NCI-H1092 treated with DMSO at 0.1 percent for 48 hours (cell line): ENCODE measurements around the gene WNT9A.

Experiments used
- DNase-seq: peaks from one replicate; lab custom pipeline; 2025; lab: John Stamatoyannopoulos, UW

WNT9A gene

GRCh38 chr1:227897704-227898438 lies 49.9 kb downstream of the WNT9A start:
- no peak for DNase-seq

DNA sequence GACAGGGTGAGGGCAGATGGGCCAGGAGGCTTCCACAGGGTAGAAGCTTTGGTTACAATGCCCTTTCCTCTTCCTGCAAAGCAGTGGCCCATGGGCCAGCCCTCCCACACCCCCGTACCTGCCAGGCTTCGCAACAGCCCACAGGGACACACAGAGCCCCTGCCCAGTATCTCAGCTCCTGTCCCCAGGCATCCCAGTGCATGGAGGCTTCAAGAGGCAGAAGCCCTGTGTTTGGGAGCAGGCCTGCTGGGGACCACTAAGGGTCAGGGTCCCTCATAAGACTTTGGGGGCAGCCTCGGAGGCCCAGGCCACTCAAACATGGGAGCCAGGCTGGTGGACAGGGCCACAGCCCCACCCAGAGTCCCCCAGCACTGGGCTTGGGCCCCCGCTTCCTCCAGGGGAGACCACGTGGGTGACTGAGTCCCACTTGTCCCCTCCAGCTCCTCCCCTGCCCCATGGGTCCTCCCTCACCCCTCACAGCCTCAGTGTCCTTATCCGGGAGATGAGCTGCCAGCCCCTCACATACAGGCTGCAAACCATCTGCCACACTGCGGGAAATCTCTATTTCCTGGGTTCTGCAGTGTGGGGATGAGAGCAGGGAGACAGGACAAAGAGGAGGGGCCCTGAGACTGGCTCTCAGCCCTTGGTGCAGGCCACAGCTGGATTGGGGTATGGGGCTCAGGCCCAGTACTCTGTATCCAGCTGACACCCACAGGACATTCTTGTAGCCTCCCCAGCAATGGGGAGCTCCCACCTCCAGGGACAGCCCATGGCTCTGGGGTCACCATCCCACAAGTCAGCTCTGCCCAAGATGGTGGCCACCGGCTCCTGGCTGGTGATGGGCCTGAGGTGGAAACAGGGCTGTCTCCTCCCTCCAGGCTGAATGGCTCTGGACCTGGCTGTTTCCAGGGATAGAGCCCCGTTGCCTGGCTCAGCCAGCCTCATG lies 50.7 kb downstream of the WNT9A start:
- no peak for DNase-seq

DNA sequence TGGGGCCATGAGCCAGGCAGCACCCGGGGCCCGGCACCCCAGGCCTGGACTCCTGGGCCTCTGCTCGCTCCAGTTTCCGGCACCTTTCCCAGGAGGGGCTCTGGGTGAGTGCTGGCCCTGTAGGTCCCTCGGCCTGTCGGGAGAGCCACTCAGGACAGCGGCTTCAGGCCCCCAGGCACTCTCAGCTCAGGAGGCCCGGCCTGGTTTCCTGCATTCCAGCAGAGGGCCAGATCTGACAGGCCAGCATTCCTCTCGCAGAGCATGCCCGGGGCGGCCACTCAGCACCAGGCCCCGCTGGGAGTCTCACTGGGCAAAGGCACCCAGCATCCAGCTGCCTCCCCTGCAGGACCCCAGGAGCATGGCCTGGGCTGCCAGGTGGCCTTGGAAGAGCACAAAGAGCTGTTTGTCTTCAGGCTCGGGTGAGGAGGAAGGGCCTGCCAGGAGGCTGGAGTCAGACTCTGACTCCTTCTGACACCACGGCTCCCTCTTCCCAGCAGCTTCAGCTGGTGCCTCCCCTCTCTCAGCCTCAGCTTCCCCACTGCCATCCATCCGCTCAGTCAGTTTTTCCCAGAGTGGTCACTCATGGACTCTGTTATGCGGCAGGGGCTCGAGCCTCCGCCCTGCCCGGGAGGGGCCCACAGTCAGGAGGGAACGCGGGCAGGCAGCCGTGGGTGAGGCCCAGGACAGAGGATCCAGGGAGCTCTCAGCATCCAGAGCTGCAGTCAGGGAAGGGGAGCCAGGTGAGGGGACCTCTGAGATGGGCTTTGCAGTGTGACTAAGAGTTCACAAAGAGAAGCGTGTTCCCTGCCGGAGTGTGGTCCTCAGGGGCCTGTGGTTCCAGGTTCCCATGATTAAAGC lies 51.7 kb downstream of the WNT9A start:
- DNase-seq = no peak

DNA sequence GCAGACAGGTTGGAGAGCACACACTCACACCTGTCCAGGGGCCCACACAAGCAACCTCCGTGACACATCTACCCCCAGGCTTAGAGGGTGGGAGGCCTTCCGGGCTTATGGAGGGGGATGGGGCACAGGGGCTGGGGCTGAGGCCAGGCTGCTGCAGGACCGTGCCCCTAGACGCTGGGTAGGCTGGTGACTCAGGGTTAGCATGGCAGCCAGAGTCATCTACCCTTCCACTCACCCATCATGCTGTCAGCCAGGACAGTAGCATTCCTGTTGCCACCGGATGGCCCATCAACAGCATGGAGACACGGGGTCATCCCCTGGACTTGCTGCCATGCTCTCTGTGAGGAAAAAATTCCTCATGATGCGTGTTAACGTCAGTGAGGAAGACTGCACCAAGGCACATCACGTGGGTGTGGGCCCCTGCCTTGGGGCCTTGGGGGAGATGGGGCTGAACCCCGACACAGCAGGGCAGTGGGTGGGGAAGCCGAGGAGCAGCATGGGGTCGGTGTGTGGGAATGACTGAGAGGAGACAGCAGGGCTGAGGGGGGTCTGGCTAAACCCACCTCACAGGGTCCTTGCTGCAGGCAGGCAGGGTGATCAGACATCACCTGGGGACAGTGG lies 52.8 kb downstream of the WNT9A start:
- no peak for DNase-seq

DNA sequence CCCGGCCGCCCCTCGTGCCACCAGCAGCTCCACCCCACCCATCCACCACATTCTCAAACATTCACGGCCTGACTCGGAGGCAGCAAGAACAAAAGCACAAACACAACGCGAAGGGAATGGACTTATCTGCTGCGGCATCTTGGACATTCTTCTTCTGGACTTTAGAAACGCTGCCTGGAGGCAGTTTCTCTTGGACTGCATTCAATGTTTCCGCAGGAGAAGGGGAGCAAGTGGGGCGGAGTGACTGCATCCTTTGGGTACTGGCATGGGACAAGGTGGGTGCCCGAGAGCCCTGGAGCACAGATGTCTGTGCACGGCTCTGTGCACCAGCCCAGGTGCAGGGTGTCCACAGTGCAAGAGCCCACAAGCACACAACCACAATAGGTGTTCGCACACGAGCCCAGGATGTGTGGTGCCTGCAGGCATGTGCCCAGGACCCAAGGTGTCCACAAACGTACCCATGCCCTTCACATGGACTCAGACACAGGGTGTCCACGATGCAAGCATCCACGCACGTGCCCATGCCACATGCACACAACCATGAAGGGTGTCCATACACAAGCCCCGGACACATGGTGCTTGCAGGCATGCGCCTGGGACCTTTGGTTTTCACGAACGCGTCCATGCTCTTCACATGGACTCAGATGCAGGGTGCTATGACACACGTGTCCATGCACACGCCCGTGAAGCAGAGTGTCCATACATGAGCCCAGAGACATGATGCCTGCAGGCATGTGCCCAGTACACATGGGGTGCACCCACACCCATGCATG lies 53.6 kb downstream of the WNT9A start:
- DNase-seq = no peak

DNA sequence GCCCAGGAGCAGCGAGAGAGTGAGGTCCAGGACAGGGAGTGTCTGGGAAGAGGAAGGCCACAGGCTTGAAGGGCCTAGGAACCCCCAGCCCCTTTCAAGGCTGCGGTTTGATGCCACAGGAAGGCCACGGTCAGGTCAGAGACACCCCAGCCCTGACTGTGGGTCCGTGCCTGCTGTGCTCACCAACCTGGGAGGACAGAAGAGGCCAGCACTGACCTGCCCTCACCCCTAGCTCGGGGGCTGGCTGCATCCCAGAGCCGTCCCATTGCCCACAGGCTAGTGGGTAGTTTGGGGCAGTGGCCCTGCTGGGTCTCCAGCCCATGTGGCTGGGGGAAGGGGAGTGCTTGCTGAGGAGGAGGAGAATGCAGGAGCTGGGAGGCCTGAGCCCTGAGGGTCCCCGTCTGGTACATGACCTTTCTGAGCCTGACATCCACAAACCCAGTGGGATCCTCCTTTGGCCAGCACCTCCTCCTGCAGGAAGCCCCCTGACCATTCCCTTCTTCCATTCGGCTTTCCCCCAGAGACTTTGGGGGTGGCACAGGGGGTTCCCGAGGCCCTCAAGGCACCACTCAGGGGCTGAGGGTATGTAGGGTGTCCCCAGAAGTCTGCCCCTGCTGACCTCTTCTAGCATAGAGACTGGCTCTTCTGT lies 54.3 kb downstream of the WNT9A start:
- DNase-seq = no peak

- no peak for DNase-seq
Measured at GRCh38 chr1:227892489-227893299, 55.0 kb downstream of the WNT9A start.

DNA sequence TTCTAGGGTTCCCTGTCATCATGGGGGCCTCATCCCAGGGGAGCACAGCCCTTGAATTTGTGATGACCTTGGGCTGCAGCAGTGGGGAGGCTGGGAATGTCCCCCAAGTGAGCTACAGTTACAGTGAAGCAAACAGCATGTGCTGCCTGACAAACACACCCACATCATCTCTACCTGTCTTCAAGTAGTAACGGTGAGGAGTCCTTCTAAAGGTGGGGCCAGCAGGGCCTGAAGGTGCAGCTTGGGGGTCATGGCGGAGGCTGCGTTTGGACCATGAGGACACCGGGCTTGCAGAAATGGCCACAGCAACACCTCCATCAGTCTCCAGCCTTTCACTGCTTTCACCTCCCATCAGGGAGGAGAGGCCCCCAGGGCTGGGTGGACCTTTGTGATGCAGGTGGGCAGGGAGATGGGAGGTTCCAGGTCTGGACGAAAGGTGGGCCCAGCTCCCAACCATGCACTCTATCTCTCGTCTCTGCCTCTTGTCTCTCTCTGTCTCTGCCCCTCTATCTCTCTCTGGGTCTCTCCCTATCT lies 55.7 kb downstream of the WNT9A start:
- no peak for DNase-seq

- DNase-seq = no peak
Measured at GRCh38 chr1:227891223-227891954, 56.3 kb downstream of the WNT9A start.

GRCh38 chr1:227890451-227891222 lies 57.1 kb downstream of the WNT9A start:
- DNase-seq = no peak

DNA sequence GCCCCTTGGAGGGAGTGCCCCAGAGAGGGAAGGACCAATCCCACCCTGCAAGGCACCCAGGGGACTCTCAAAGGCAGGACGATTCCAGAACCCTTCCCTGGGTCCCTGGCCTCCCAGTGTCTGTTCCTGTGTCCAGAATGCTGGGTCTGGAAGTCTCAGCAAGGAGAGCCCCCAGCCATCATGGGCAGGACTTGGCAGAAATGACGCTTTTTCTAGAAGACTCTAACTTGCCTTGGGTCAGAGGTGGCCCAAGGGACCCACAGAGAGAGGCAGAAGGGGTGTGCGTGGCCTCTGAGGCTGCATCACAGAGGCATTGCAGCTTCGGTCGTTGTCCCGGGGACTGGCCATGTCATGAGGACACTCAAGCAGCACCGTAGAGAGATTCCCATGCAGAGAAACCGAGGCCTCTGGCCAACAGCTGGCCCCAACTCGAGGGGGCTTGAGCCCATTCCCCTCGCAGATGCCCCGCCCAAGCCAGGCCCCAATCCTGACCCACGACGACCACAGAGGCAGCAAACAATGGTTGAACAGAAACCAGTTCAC lies 57.8 kb downstream of the WNT9A start:
- DNase-seq = no peak

- DNase-seq = no peak
Measured at GRCh38 chr1:227889047-227889862, 58.5 kb downstream of the WNT9A start.

DNA sequence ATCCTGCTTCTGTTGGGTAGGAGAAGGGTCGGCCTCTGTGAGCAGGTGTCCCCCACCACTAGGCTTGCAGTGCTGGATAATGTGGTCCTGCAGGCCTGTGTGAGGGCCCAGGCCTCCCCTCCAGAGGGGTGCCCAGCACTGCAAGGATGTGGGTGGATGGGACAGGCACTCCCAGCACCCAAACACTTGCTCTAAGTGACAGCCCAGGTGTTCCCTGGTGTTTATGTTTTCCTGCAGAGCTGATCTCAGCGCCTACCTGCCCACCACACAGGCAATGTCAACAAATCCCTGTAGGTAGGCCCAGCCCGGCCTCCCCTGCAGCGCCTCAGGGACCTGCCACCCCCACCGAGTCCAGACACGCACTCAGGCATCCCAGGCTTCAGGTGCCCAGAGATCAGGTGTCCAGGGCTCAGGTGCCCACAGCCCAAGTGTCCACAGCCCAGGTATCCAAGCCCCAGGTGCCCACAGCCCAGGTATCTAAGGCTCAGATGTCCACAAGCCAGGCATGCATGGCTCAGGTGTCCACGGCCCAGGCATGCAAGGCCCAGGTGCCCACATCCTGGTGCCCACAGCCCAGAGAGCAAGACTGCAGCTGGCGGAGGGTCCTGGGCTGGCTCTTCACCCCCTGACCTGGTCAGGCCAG lies 59.2 kb downstream of the WNT9A start:
- DNase-seq = no peak

DNA sequence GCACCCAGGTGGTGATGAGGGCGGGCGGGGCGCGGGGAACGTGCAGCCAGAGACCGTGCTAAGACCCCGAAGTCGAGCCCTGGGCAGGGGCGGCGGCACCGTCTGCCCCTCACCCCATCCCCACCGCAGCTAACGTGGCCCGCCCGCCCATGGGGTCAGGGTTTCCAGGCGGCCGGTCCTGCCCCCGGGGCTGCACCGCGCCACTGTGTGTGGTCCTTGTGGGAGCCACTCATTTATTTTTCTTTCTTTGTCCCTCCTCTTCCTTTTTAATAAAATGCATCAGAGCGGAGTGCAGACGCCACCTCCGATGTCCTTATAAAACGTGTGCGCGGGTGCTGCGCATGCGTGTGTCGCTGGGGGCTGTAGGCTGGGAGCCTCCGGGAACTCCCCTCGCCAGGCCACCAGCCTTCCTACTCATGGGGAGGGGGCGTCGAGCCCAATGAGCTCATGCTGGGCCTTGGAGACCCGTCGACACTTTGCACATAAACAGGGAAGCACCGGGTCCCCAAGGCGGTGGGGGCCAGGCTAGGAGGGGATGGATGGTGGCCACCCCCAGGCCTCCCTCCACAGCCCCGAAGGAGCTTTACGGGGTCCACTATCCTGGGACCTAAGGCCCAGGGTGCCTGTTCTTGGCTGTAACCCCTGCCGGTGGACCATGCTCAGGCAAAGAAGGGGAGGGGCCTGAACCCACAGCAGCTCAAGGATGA lies 59.9 kb downstream of the WNT9A start:
- DNase-seq = peak; percentile 64

GRCh38 chr1:227886993-227887696 lies 60.6 kb downstream of the WNT9A start:
- DNase-seq = peak; percentile 21
